ENCODE measurements around the gene SLC35G6. TPM values are rescaled to one million over a fixed set of nuclear protein-coding genes. Genes with fewer than 3 reads are reported as not detected.

SLC35G6 gene
- total and polyA plus RNA-seq, 2 of the 13 experiments (the other 11 are each of a cell fraction or from before 2014, with no cell fraction given): 0.07 TPM; not detected in 1

DNA sequence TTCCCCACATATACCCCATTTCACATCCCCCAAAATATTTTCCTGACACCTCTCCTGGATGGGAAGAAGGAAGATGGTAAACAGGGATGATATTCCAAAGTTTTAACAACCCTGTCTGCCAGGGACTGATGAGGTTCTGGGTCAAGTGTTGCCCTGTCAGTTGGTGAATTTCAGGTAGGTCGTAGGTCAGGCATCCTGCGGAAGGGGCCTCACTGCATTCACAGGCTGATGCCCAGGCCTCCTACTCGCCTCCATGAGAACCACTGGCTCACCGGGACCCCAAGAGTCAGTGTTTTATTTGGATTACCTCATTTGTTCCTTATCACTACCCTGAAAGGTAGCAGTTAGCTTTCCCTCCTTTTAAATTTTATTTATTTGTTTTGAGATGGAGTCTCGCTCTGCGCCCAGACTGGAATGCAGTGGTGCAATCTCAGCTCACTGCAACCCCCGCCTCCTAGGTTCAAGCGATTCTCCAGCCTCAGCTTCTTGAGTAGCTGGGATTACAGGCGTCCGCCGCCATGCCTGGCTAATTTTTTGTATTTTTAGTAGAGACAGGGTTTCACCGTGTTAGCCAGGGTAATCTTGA lies 12.3 kb upstream of the SLC35G6 start:
- ATAC-seq (no peak), DNase-seq (ENCODE audit: low spot score) (no peak), FAIRE-seq (no peak)
- Histone ChIP-seq H4K20me1 (ENCODE audit: insufficient read depth, low read length) (peaks cover 8% of the 10 kb centered on the region; the same call in 1 of the 2 replicates), H3K9ac (ENCODE audit: insufficient read depth, low read depth, low read length) (no peak overlapping the region), H2AFZ (ENCODE audit: low read length) (no peak overlapping the region), H3K36me3 (replicated peaks in 1 of 2; ENCODE audit: control insufficient read depth in 1 of 2, insufficient read depth in 2 of 2, low read length in 2 of 2) (peaks cover 0 to 2% of the 10 kb centered on the region in 2 experiments; a peak in 3 of 5 replicates), H3K4me3 (replicated peaks in 1 of 3; ENCODE audit: insufficient read depth in 1 of 3, low read depth in 2 of 3, low read length in 3 of 3) (no peak overlapping the region), H3K27me3 (ENCODE audit: control insufficient read depth in 1 of 2, insufficient read depth in 2 of 2, low read length in 2 of 2) (no peaks in the 10 kb centered on the region), H3K79me2 (ENCODE audit: insufficient read depth, low read length) (peaks cover 16% of the 10 kb centered on the region), H3K4me2 (ENCODE audit: low read depth, low read length) (no peak overlapping the region), H3K27ac (ENCODE audit: extremely low read length, insufficient read depth, low read length) (no peak overlapping the region), H3K4me1 (ENCODE audit: insufficient read depth, low read length) (peaks cover 31% of the 10 kb centered on the region), H3K9me3 (ENCODE audit: low read length) (no peaks in the 10 kb centered on the region)
- CTCF ChIA-PET (ENCODE audit: low intra/inter-chr PET ratio, low total read pairs): no interaction called here
- intact Hi-C loops (cut with micrococcal nuclease; ENCODE audit: unreplicated experiment) (no loop called here), in situ Hi-C loops (cut with HindIII; ENCODE audit: extremely low pct_ligation_motif_present, low pct_unique_long_range_greater_than_20kb) (no loop called here)
- POLR2A ChIA-PET: interaction anchor here (1.7 kb wide), 1 partner anchor 15 kb away, joined by 4 read pairs; the partner anchor contains the start of gene POLR2A
- 63% methylated on average over 11 of the region's 12 CpGs for WGBS (ENCODE audit: low lambda C conversion rate)
- TF ChIP-seq SRSF9 (IDR thresholded peaks at IDR 0.05; ENCODE audit: borderline replicate concordance, insufficient read depth, low read depth, low read length, poor library complexity, severe bottlenecking): no peak
- no peak for TF ChIP-seq ZFP62 (CRISPR knock-in tag; IDR thresholded peaks at IDR 0.05)
- no peak for TF ChIP-seq MTA1 (CRISPR knock-in tag; IDR thresholded peaks at IDR 0.05; ENCODE audit: borderline replicate concordance)
- TF ChIP-seq, protein P1, sequence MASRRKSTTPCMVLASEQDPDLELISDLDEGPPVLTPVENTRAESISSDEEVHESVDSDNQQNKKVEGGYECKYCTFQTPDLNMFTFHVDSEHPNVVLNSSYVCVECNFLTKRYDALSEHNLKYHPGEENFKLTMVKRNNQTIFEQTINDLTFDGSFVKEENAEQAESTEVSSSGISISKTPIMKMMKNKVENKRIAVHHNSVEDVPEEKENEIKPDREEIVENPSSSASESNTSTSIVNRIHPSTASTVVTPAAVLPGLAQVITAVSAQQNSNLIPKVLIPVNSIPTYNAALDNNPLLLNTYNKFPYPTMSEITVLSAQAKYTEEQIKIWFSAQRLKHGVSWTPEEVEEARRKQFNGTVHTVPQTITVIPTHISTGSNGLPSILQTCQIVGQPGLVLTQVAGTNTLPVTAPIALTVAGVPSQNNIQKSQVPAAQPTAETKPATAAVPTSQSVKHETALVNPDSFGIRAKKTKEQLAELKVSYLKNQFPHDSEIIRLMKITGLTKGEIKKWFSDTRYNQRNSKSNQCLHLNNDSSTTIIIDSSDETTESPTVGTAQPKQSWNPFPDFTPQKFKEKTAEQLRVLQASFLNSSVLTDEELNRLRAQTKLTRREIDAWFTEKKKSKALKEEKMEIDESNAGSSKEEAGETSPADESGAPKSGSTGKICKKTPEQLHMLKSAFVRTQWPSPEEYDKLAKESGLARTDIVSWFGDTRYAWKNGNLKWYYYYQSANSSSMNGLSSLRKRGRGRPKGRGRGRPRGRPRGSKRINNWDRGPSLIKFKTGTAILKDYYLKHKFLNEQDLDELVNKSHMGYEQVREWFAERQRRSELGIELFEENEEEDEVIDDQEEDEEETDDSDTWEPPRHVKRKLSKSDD (CRISPR knock-in tag; IDR thresholded peaks at IDR 0.05; ENCODE audit: low read depth): no peak
- no peak for TF ChIP-seq ZBTB8A (CRISPR knock-in tag; IDR thresholded peaks at IDR 0.05; ENCODE audit: borderline replicate concordance, low read depth)
- TF ChIP-seq, protein P2, sequence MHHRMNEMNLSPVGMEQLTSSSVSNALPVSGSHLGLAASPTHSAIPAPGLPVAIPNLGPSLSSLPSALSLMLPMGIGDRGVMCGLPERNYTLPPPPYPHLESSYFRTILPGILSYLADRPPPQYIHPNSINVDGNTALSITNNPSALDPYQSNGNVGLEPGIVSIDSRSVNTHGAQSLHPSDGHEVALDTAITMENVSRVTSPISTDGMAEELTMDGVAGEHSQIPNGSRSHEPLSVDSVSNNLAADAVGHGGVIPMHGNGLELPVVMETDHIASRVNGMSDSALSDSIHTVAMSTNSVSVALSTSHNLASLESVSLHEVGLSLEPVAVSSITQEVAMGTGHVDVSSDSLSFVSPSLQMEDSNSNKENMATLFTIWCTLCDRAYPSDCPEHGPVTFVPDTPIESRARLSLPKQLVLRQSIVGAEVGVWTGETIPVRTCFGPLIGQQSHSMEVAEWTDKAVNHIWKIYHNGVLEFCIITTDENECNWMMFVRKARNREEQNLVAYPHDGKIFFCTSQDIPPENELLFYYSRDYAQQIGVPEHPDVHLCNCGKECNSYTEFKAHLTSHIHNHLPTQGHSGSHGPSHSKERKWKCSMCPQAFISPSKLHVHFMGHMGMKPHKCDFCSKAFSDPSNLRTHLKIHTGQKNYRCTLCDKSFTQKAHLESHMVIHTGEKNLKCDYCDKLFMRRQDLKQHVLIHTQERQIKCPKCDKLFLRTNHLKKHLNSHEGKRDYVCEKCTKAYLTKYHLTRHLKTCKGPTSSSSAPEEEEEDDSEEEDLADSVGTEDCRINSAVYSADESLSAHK (CRISPR knock-in tag; IDR thresholded peaks at IDR 0.05; ENCODE audit: borderline replicate concordance): no peak
- no peak for TF ChIP-seq ZFP37 (CRISPR knock-in tag; IDR thresholded peaks at IDR 0.05; ENCODE audit: borderline replicate concordance)
- no TSS peak for BruUV-seq (replicated peaks)

Data from HepG2 (cell line).